Keratinocyte (primary cell): ENCODE results near the gene ZNF135. TPM values are rescaled to one million over a fixed set of nuclear protein-coding genes. Genes with fewer than 3 reads are reported as not detected.

Experiments used
- DNase-seq: peaks from one replicate; pipeline ENCODE4 v3.0.0-alpha.2; 2011; ENCODE audit warnings: low read depth, missing footprints, low spot score
- FAIRE-seq: peaks from 2 replicates; lab custom pipeline; 2011; peaks lifted over from hg19 to GRCh38; lab: Jason Lieb, UNC
- H2AFZ ChIP-seq: 2 replicates; pipeline ENCODE4 v1.6.0; 2012; ENCODE audit warnings: low read length, control low read depth, inconsistent platforms; ENCODE audit not compliant: control insufficient read depth
- H3K27ac ChIP-seq: 2 replicates; pipeline ENCODE4 v1.5.1; 2011; ENCODE audit warnings: low read length; ENCODE audit not compliant: control insufficient read depth, insufficient read depth
- H3K27me3 ChIP-seq: 3 replicates; pipeline ENCODE4 v1.6.0; 2011; ENCODE audit warnings: low read length; ENCODE audit not compliant: control insufficient read depth, insufficient read depth; ENCODE audit errors: extremely low read depth
- H3K36me3 ChIP-seq, 2 experiments: 2 replicates in 1 of 2; 3 replicates in 1 of 2; pipeline ENCODE4 v1.5.1; 2011; ENCODE audit warnings: low read length in 2 of 2, mild to moderate bottlenecking in 1 of 2; ENCODE audit not compliant: control insufficient read depth in 2 of 2, insufficient read depth in 2 of 2; ENCODE audit errors: extremely low read depth in 1 of 2
- H3K4me1 ChIP-seq: 3 replicates; pipeline ENCODE4 v1.5.1; 2011; ENCODE audit warnings: low read length; ENCODE audit not compliant: control insufficient read depth, insufficient read depth; ENCODE audit errors: extremely low read depth
- H3K4me2 ChIP-seq: 3 replicates; pipeline ENCODE4 v1.6.0; 2011; ENCODE audit warnings: low read depth, low read length; ENCODE audit not compliant: control insufficient read depth, insufficient read depth; ENCODE audit errors: extremely low read depth
- H3K4me3 ChIP-seq, 3 experiments: fragments of 200-600 bp in 1 of 3; sonication (generic) in 1 of 3; 2 replicates in 2 of 3; 3 replicates in 1 of 3; pipeline ENCODE4 v1.5.1; 2011 to 2016; ENCODE audit warnings: low read length in 3 of 3, mild to moderate bottlenecking in 3 of 3, control low read depth in 2 of 3, inconsistent platforms in 1 of 3, low read depth in 1 of 3, mixed read lengths in 1 of 3, mixed run types in 1 of 3, moderate library complexity in 1 of 3; ENCODE audit not compliant: control insufficient read depth in 2 of 3, insufficient read depth in 2 of 3; ENCODE audit errors: extremely low read depth in 1 of 3
- H3K79me2 ChIP-seq: 2 replicates; pipeline ENCODE4 v1.6.0; 2012; ENCODE audit warnings: low read length; ENCODE audit not compliant: control insufficient read depth, insufficient read depth
- H3K9ac ChIP-seq: 3 replicates; pipeline ENCODE4 v1.6.0; 2011; ENCODE audit warnings: low read length; ENCODE audit not compliant: control insufficient read depth, insufficient read depth; ENCODE audit errors: extremely low read depth
- H3K9me1 ChIP-seq: 3 replicates; pipeline ENCODE4 v1.6.0; 2011; ENCODE audit warnings: low read length; ENCODE audit not compliant: control insufficient read depth, insufficient read depth; ENCODE audit errors: extremely low read depth
- H3K9me3 ChIP-seq: 2 replicates; pipeline ENCODE4 v1.5.1; 2012; ENCODE audit warnings: low read depth, low read length; ENCODE audit not compliant: control insufficient read depth
- H4K20me1 ChIP-seq: 3 replicates; pipeline ENCODE4 v1.6.0; 2011; ENCODE audit warnings: low read length; ENCODE audit not compliant: control insufficient read depth, insufficient read depth; ENCODE audit errors: extremely low read depth
- EZH2 ChIP-seq: IDR thresholded peaks from one replicate; pipeline ENCODE4 v1.6.1; 2012; ENCODE audit warnings: inconsistent platforms, mild to moderate bottlenecking, low read length, moderate library complexity
- dilution Hi-C: fragments of 300-500 bp; cut with MboI; formaldehyde crosslinking; loops from one replicate; pipeline ENCODE4 v1.7.0; 2020; ENCODE audit warnings: low sequenced_read_pairs; ENCODE audit not compliant: extremely low pct_ligation_motif_present
- polyA plus RNA-seq, 5 experiments: library from polyadenylated mRNA; depleted of rRNA in 3 of 5; stranded (reverse) in 3 of 5; stranded (forward) in 1 of 5; unstranded in 1 of 5; fragments of >200 nt; gene quantifications; 1 replicate in 1 of 5; 2 replicates in 3 of 5; 3 replicates in 1 of 5; pipeline versions ENCODE4 v1.2.1 to v1.2.3, GENCODE V29; 2011 to 2012; ENCODE audit warnings: missing spikeins in 2 of 5, low read depth in 1 of 5, low replicate concordance in 1 of 5
- TF ChIP-seq, protein P1 (sequence below), 3 experiments: IDR thresholded peaks in 1 of 3; conservative IDR thresholded peaks in 1 of 3; optimal IDR thresholded peaks in 1 of 3; 2 replicates in 2 of 3; 3 replicates in 1 of 3; pipeline versions ENCODE3 to v1.5.1; 2011; ENCODE audit warnings: low read length in 3 of 3, mild to moderate bottlenecking in 3 of 3, moderate library complexity in 2 of 3, control low read depth in 1 of 3, inconsistent platforms in 1 of 3; ENCODE audit not compliant: insufficient read depth in 2 of 3; ENCODE audit errors: extremely low read depth in 1 of 3

The ZNF135 gene
- polyA plus RNA-seq, 1 donor (not counting 4 experiments of a cell fraction or from before 2014, with no cell fraction given), result 3.4 TPM

DNA sequence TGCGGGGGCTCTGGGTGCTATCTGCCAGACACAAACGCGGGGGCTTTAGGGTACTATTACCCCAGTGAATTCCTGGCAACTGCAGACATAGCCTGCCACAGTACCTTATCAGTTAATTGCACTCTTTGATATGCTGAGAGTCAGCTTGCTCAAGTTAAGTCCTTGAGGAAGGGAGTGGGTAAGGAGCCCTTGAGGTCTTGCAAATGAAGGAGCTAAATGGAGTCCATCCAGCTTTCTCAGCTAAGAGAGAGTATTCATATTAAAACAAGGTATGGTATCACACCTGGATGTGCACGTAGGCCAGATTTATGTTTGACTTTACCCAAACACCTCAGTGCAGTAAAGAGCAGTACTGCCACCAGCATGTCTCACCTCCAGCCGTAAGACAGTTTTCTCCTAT is 44.9 kb upstream of the ZNF135 start:
- H3K9me3 ChIP-seq, result peaks cover 8% of the 10 kb centered on the region
- H3K9me1 ChIP-seq, result no peaks in the 10 kb centered on the region
- no peak overlapping the region for H3K27ac ChIP-seq
- H2AFZ ChIP-seq, result no peak overlapping the region
- TF ChIP-seq, protein P1, sequence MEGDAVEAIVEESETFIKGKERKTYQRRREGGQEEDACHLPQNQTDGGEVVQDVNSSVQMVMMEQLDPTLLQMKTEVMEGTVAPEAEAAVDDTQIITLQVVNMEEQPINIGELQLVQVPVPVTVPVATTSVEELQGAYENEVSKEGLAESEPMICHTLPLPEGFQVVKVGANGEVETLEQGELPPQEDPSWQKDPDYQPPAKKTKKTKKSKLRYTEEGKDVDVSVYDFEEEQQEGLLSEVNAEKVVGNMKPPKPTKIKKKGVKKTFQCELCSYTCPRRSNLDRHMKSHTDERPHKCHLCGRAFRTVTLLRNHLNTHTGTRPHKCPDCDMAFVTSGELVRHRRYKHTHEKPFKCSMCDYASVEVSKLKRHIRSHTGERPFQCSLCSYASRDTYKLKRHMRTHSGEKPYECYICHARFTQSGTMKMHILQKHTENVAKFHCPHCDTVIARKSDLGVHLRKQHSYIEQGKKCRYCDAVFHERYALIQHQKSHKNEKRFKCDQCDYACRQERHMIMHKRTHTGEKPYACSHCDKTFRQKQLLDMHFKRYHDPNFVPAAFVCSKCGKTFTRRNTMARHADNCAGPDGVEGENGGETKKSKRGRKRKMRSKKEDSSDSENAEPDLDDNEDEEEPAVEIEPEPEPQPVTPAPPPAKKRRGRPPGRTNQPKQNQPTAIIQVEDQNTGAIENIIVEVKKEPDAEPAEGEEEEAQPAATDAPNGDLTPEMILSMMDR (optimal IDR thresholded peaks at IDR 0.05 in 1 of 3, IDR thresholded peaks at IDR 0.05 in 1 of 3, conservative IDR thresholded peaks at IDR 0.05 in 1 of 3; ENCODE audit: extremely low read depth in 1 of 3, insufficient read depth in 2 of 3, low read length in 3 of 3), result no peak
- TF ChIP-seq EZH2, result no peak
- dilution Hi-C loops, result no loop called here
- H3K27me3 ChIP-seq, result no peaks in the 10 kb centered on the region
- peaks cover 7% of the 10 kb centered on the region for H3K4me1 ChIP-seq
- H3K9ac ChIP-seq, result no peak overlapping the region
- no peaks in the 10 kb centered on the region for H3K79me2 ChIP-seq
- H4K20me1 ChIP-seq, result no peaks in the 10 kb centered on the region
- H3K4me2 ChIP-seq, result no peak overlapping the region
- no peak for FAIRE-seq
- H3K36me3 ChIP-seq, result no peaks in the 10 kb centered on the region
- H3K4me3 ChIP-seq, result no peak overlapping the region
- DNase-seq, result no peak

DNA sequence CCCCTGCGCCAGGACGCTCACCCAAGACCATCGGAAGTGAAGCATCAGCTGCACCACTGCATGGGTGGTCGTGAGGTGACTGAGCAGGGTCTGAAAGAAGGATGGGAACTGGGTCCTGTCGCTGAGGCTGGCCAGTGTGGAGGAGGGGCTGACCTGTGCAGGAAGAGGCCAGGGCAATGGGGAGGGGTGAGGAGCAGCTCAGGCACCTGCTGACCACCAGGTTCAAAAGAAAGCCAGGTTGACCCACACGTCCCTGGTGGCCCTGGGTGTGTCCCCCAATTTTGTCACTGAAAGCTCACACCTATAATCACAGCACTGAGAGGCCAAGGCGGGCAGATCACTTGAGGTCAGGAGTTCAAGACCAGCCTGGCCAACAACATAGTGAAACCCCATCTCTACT is 39.0 kb upstream of the ZNF135 start:
- H3K9me3 ChIP-seq, result peaks cover 7% of the 10 kb centered on the region
- TF ChIP-seq, protein P1 (optimal IDR thresholded peaks at IDR 0.05 in 1 of 3, IDR thresholded peaks at IDR 0.05 in 1 of 3, conservative IDR thresholded peaks at IDR 0.05 in 1 of 3; ENCODE audit: extremely low read depth in 1 of 3, insufficient read depth in 2 of 3, low read length in 3 of 3), result no peak
- TF ChIP-seq EZH2, result no peak
- no peak overlapping the region for H3K27ac ChIP-seq
- no peak overlapping the region for H3K4me2 ChIP-seq
- no peak overlapping the region for H2AFZ ChIP-seq
- dilution Hi-C loops, result no loop called here
- no peak overlapping the region for H3K9ac ChIP-seq
- no peak overlapping the region for H3K4me3 ChIP-seq
- no peaks in the 10 kb centered on the region for H3K9me1 ChIP-seq
- FAIRE-seq (no peak), DNase-seq (no peak)
- H3K36me3 ChIP-seq, result no peaks in the 10 kb centered on the region
- no peaks in the 10 kb centered on the region for H4K20me1 ChIP-seq
- H3K4me1 ChIP-seq, result no peaks in the 10 kb centered on the region
- H3K79me2 ChIP-seq, result no peaks in the 10 kb centered on the region
- no peaks in the 10 kb centered on the region for H3K27me3 ChIP-seq
